CD14-positive monocyte (primary cell): ENCODE measurements around the gene CHCHD10. TPM values are rescaled to one million over a fixed set of nuclear protein-coding genes. Genes with fewer than 3 reads are reported as not detected.

ENCODE experiments used
- DNase-seq, 3 donors: peaks; one replicate each; pipeline ENCODE4 v3.0.0-alpha.2; 2011 to 2022
- H2AFZ ChIP-seq: 2 replicates; pipeline ENCODE4 v1.6.0; 2012; ENCODE audit warnings: mild to moderate bottlenecking, low read depth, low read length, inconsistent platforms; ENCODE audit not compliant: insufficient read depth, poor library complexity, severe bottlenecking
- H3K27ac ChIP-seq, 2 donors: 1 replicate in 1 of 2; 2 replicates in 1 of 2; pipeline ENCODE4 v1.5.1; 2012 to 2013; ENCODE audit warnings: low read length in 2 of 2, control low read depth in 1 of 2, inconsistent platforms in 1 of 2, low read depth in 1 of 2, mild to moderate bottlenecking in 1 of 2
- H3K27me3 ChIP-seq, 2 donors: one replicate each; pipeline versions ENCODE4 v1.6.0 to v1.6.1; 2011 to 2013; ENCODE audit warnings: low read length in 2 of 2; ENCODE audit not compliant: control insufficient read depth in 2 of 2, insufficient read depth in 2 of 2
- H3K36me3 ChIP-seq, 2 donors: replicated peaks in 1 of 2; 1 replicate in 1 of 2; 2 replicates in 1 of 2; pipeline versions ENCODE4 v1.5.1 to v1.6.1; 2012 to 2013; ENCODE audit warnings: low read length in 2 of 2, control low read depth in 1 of 2, inconsistent platforms in 1 of 2, mild to moderate bottlenecking in 1 of 2; ENCODE audit not compliant: insufficient read depth in 2 of 2, control insufficient read depth in 1 of 2
- H3K4me1 ChIP-seq, 2 donors: 1 replicate in 1 of 2; 2 replicates in 1 of 2; pipeline versions ENCODE4 v1.5.1 to v1.6.1; 2012 to 2013; ENCODE audit warnings: low read length in 2 of 2, control low read depth in 1 of 2, inconsistent platforms in 1 of 2, mild to moderate bottlenecking in 1 of 2, moderate library complexity in 1 of 2; ENCODE audit not compliant: insufficient read depth in 2 of 2, control insufficient read depth in 1 of 2
- H3K4me2 ChIP-seq: replicated peaks from 2 replicates; pipeline ENCODE3; 2012; ENCODE audit warnings: low read length, moderate library complexity, mild to moderate bottlenecking; ENCODE audit not compliant: poor library complexity, severe bottlenecking; ENCODE audit errors: extremely low read depth
- H3K4me3 ChIP-seq, 3 experiments: fragments of 200-600 bp in 1 of 3; sonication (generic) in 1 of 3; replicated peaks in 1 of 3; 1 replicate in 2 of 3; 2 replicates in 1 of 3; pipeline ENCODE4 v1.5.1; 2011 to 2013; ENCODE audit warnings: low read length in 3 of 3, mild to moderate bottlenecking in 3 of 3, control low read depth in 2 of 3, low read depth in 2 of 3, inconsistent platforms in 1 of 3, moderate library complexity in 1 of 3
- H3K79me2 ChIP-seq: 2 replicates; pipeline ENCODE4 v1.6.0; 2012; ENCODE audit warnings: mild to moderate bottlenecking, control low read depth, inconsistent platforms, low read length, moderate library complexity; ENCODE audit not compliant: insufficient read depth
- H3K9ac ChIP-seq: 2 replicates; pipeline ENCODE4 v1.6.0; 2017; ENCODE audit warnings: low read length, mild to moderate bottlenecking; ENCODE audit not compliant: insufficient read depth, poor library complexity, severe bottlenecking
- H3K9me3 ChIP-seq, 2 donors: replicated peaks in 1 of 2; 1 replicate in 1 of 2; 2 replicates in 1 of 2; pipeline versions ENCODE4 v1.5.1 to v1.6.1; 2012 to 2013; ENCODE audit warnings: low read length in 2 of 2, control low read depth in 1 of 2; ENCODE audit not compliant: control insufficient read depth in 1 of 2, insufficient read depth in 1 of 2
- H4K20me1 ChIP-seq: 2 replicates; pipeline ENCODE4 v1.6.0; 2012; ENCODE audit warnings: mild to moderate bottlenecking, low read length, control low read depth, moderate library complexity; ENCODE audit not compliant: insufficient read depth
- H3K27ac Mint-ChIP-seq, 7 donors: one replicate each; pipeline ENCODE4 v1.8.0; 2020; ENCODE audit warnings: mild to moderate bottlenecking in 7 of 7, mixed read lengths in 7 of 7, moderate library complexity in 6 of 7, inconsistent platforms in 2 of 7
- H3K27me3 Mint-ChIP-seq, 3 donors: one replicate each; pipeline ENCODE4 v1.8.0; 2021 to 2022; ENCODE audit warnings: low read depth in 3 of 3, mild to moderate bottlenecking in 3 of 3, mixed read lengths in 3 of 3, moderate library complexity in 3 of 3, inconsistent platforms in 1 of 3
- H3K36me3 Mint-ChIP-seq, 2 donors: one replicate each; pipeline ENCODE4 v1.8.0; 2020; ENCODE audit warnings: mixed read lengths in 2 of 2, inconsistent platforms in 1 of 2, mild to moderate bottlenecking in 1 of 2
- H3K4me1 Mint-ChIP-seq: one replicate; pipeline ENCODE4 v1.8.0; 2020; ENCODE audit warnings: mild to moderate bottlenecking, mixed read lengths
- H3K4me3 Mint-ChIP-seq, 2 donors: one replicate each; pipeline ENCODE4 v1.8.0; 2020; ENCODE audit warnings: mild to moderate bottlenecking in 2 of 2, mixed read lengths in 2 of 2, moderate library complexity in 1 of 2
- H3K9me3 Mint-ChIP-seq, 7 donors: one replicate each; pipeline ENCODE4 v1.8.0; 2020 to 2022; ENCODE audit warnings: mixed read lengths in 7 of 7, mild to moderate bottlenecking in 6 of 7, moderate library complexity in 6 of 7, inconsistent platforms in 2 of 7
- WGBS: methylation state at CpG from one replicate; pipeline ENCODE4 v1.1.5; 2013; ENCODE audit warnings: missing lambda C conversion rate; ENCODE audit not compliant: insufficient coverage; 5-methylcytosine and 5-hydroxymethylcytosine counted together
- intact Hi-C, 2 donors: fragments of 100-400 bp; cut with micrococcal nuclease; formaldehyde crosslinking; loops; one replicate each; pipeline versions ENCODE4 v1.15.0 to v1.15.1; 2023
- polyA plus RNA-seq, 3 donors: library from polyadenylated mRNA; depleted of rRNA in 1 of 3; unstranded in 2 of 3; stranded (reverse) in 1 of 3; fragments of 300-500 nt in 2 of 3; fragments of >200 nt in 1 of 3; fragmentation: Illumina TruSeq in 2 of 3; gene quantifications; 1 replicate in 2 of 3; 2 replicates in 1 of 3; pipeline ENCODE4 v1.2.3, GENCODE V29; 2012 to 2021
- TF ChIP-seq, protein P1 (sequence below): fragments of 200-600 bp; IDR thresholded peaks from one replicate; pipeline ENCODE4 v1.8.0; 2022; ENCODE audit warnings: antibody characterized with exemption, mild to moderate bottlenecking

CHCHD10 gene
- polyA plus RNA-seq, 3 donors = 15.3 to 46.7 (median 26.8) TPM

DNA sequence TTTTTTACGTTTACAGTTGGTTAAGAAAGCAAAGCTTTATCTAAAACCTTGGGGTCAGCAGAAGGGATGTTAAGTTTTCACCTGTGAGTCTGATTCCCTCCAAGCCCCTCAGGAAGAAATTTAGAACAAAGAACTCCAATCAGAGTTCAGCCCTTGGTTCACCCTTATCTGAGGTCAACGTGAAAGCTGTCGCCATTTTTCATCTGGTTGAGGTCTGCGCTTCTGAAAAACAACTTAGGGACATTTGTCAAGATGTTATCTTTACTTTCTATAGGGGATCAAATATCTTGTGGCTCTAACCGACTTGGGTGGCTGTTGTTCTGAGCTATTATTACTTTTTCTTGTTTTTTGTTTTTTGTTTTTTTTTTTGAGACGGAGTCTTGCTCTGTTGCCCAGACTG is 46.9 kb downstream of the CHCHD10 start:
- WGBS = 100% methylated on average over 3 of the region's 6 CpGs
- no peak overlapping the region for H3K9ac ChIP-seq
- Mint-ChIP-seq H3K36me3 (no peaks in the 10 kb centered on the region), H3K27ac (no peak overlapping the region), H3K27me3 (peaks cover 0 to 1% (median 1%) of the 10 kb centered on the region in 3 donors), H3K4me1 (peaks cover 12% of the 10 kb centered on the region), H3K9me3 (no peaks in the 10 kb centered on the region), H3K4me3 (no peak overlapping the region)
- H3K27me3 ChIP-seq = no peaks in the 10 kb centered on the region
- H3K27ac ChIP-seq = no peak overlapping the region
- TF ChIP-seq, protein P1, sequence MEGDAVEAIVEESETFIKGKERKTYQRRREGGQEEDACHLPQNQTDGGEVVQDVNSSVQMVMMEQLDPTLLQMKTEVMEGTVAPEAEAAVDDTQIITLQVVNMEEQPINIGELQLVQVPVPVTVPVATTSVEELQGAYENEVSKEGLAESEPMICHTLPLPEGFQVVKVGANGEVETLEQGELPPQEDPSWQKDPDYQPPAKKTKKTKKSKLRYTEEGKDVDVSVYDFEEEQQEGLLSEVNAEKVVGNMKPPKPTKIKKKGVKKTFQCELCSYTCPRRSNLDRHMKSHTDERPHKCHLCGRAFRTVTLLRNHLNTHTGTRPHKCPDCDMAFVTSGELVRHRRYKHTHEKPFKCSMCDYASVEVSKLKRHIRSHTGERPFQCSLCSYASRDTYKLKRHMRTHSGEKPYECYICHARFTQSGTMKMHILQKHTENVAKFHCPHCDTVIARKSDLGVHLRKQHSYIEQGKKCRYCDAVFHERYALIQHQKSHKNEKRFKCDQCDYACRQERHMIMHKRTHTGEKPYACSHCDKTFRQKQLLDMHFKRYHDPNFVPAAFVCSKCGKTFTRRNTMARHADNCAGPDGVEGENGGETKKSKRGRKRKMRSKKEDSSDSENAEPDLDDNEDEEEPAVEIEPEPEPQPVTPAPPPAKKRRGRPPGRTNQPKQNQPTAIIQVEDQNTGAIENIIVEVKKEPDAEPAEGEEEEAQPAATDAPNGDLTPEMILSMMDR = no peak
- no peak overlapping the region for H3K4me3 ChIP-seq
- H3K79me2 ChIP-seq = peaks cover 13% of the 10 kb centered on the region
- no peak for DNase-seq
- no peaks in the 10 kb centered on the region for H4K20me1 ChIP-seq
- no peak overlapping the region for H2AFZ ChIP-seq
- intact Hi-C loops = no loop called here
- no peak overlapping the region for H3K4me2 ChIP-seq
- no peaks in the 10 kb centered on the region for H3K9me3 ChIP-seq
- H3K36me3 ChIP-seq = no peaks in the 10 kb centered on the region
- H3K4me1 ChIP-seq = peaks cover 11 to 18% of the 10 kb centered on the region in 2 donors

DNA sequence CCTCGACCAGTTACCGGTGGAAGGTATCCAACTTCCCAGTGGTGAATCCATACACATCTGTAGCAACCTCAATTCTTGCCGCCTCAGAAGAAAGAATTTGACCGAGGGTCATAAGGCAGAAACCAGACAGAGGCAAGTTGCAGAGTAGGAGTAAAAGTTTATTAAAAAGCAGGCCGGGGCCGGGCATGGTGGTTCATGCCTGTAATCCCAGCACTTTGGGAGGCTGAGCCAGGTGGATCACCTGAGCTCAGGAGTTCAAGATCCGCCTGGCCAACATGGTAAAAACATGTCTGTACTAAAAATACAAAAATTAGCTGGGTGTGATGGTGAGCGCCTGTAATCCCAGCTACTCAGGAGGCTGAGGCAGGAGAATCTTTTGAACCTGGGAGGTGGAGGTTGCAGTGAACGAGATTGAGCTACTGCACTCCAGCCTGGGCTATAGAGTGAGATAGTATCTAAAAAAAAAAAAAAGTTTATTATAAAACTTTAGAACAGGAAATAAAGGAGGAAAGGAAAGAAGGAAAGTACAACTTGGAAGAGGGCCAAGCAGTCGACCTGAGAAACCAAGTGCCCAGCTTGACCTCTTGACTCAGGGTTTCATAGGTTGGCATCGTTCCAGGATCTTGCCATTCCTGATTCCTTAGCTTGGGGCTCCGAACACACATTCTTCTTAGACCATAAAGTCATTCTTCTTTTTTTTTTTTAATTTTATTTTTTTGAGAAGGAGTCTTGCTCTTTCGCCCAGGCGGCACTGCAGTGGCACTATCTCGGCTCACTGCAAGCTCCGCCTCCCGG is 49.2 kb downstream of the CHCHD10 start:
- no peaks in the 10 kb centered on the region for H3K9me3 Mint-ChIP-seq
- no peaks in the 10 kb centered on the region for H3K27me3 ChIP-seq
- H3K9ac ChIP-seq = no peak overlapping the region
- no peaks in the 10 kb centered on the region for H3K9me3 ChIP-seq
- no peak overlapping the region for H3K27ac Mint-ChIP-seq
- peaks cover 1 to 3% (median 1%) of the 10 kb centered on the region in 3 donors for H3K27me3 Mint-ChIP-seq
- peaks cover 5% of the 10 kb centered on the region for H4K20me1 ChIP-seq
- no peak overlapping the region for H3K4me3 Mint-ChIP-seq
- no peak for DNase-seq
- TF ChIP-seq, protein P1 = no peak
- WGBS = 75% methylated on average over 4 of the region's 17 CpGs
- H3K4me1 ChIP-seq = peaks cover 15 to 26% of the 10 kb centered on the region in 2 donors
- H3K36me3 Mint-ChIP-seq = peaks cover 11% of the 10 kb centered on the region in 2 donors
- H2AFZ ChIP-seq = no peak overlapping the region
- H3K36me3 ChIP-seq = peaks cover 11 to 12% of the 10 kb centered on the region in 2 donors
- H3K4me1 Mint-ChIP-seq = peaks cover 21% of the 10 kb centered on the region
- no peak overlapping the region for H3K4me2 ChIP-seq
- no peak overlapping the region for H3K27ac ChIP-seq
- peaks cover 22% of the 10 kb centered on the region for H3K79me2 ChIP-seq
- H3K4me3 ChIP-seq = no peak overlapping the region
- intact Hi-C loops = loop anchor here in 1 of 2 donors (5.0 kb wide), 1 partner anchor 119 kb away; the partner anchor contains the start of gene DERL3
